Skeletal muscle tissue (tissue), 4 donors: Measurements from ENCODE around the gene ZFPL1. TPM values are rescaled to one million over a fixed set of nuclear protein-coding genes. Genes with fewer than 3 reads are reported as not detected.

Experiments
- H3K27ac ChIP-seq: one replicate; pipeline ENCODE4 v1.7.0; 2013; ENCODE audit warnings: mild to moderate bottlenecking, low read depth, low read length, inconsistent platforms
- H3K27me3 ChIP-seq, 3 donors: one replicate each; pipeline ENCODE4 v1.7.0; 2013; ENCODE audit warnings: low read length in 3 of 3; ENCODE audit not compliant: control insufficient read depth in 3 of 3, insufficient read depth in 3 of 3
- H3K36me3 ChIP-seq, 3 donors: one replicate each; pipeline ENCODE4 v1.7.0; 2013; ENCODE audit warnings: low read length in 3 of 3; ENCODE audit not compliant: control insufficient read depth in 3 of 3, insufficient read depth in 3 of 3
- H3K4me1 ChIP-seq, 3 donors: one replicate each; pipeline ENCODE4 v1.7.0; 2013; ENCODE audit warnings: low read length in 3 of 3, mild to moderate bottlenecking in 3 of 3; ENCODE audit not compliant: control insufficient read depth in 3 of 3, insufficient read depth in 3 of 3
- H3K4me3 ChIP-seq, 3 donors: one replicate each; pipeline ENCODE4 v1.7.0; 2013; ENCODE audit warnings: low read length in 3 of 3
- H3K9ac ChIP-seq, 3 donors: one replicate each; pipeline ENCODE4 v1.7.0; 2013; ENCODE audit warnings: low read length in 3 of 3, mild to moderate bottlenecking in 3 of 3, moderate library complexity in 2 of 3, low read depth in 1 of 3
- H3K9me3 ChIP-seq, 3 donors: one replicate each; pipeline ENCODE4 v1.7.0; 2013; ENCODE audit warnings: low read length in 3 of 3; ENCODE audit not compliant: control insufficient read depth in 3 of 3
- total RNA-seq: library from RNA; depleted of rRNA; stranded (reverse); fragments of >200 nt; gene quantifications from one replicate; pipeline ENCODE4 v1.2.3, GENCODE V29; 2014
- donor health status: Osteomylitis.

ZFPL1 gene
- total RNA-seq, 1 donor from 2014 or later: 22.4 TPM

GRCh38 chr11:65087216-65087615, 3.2 kb downstream of the ZFPL1 start:
- no peak overlapping the region for H3K4me3 ChIP-seq
- no peak overlapping the region for H3K9ac ChIP-seq
- H3K27ac ChIP-seq: no peak overlapping the region
- H3K4me1 ChIP-seq: peaks cover 20 to 23% (median 21%) of the 10 kb centered on the region in 3 donors
- H3K27me3 ChIP-seq: no peaks in the 10 kb centered on the region
- peaks cover 31 to 37% (median 32%) of the 10 kb centered on the region in 3 donors for H3K36me3 ChIP-seq
- H3K9me3 ChIP-seq: no peaks in the 10 kb centered on the region

GRCh38 chr11:65087827-65088226, 3.8 kb downstream of the ZFPL1 start:
- no peak overlapping the region for H3K27ac ChIP-seq
- peaks cover 31 to 37% (median 32%) of the 10 kb centered on the region in 3 donors for H3K36me3 ChIP-seq
- H3K4me3 ChIP-seq: no peak overlapping the region
- no peaks in the 10 kb centered on the region for H3K9me3 ChIP-seq
- H3K9ac ChIP-seq: no peak overlapping the region
- H3K4me1 ChIP-seq: peaks cover 20 to 23% (median 21%) of the 10 kb centered on the region in 3 donors
- H3K27me3 ChIP-seq: no peaks in the 10 kb centered on the region

GRCh38 chr11:65089621-65090020, 5.6 kb downstream of the ZFPL1 start:
- peaks cover 9 to 12% (median 11%) of the 10 kb centered on the region in 3 donors for H3K4me1 ChIP-seq
- peaks cover 31 to 37% (median 32%) of the 10 kb centered on the region in 3 donors for H3K36me3 ChIP-seq
- H3K4me3 ChIP-seq: no peak overlapping the region
- H3K27me3 ChIP-seq: no peaks in the 10 kb centered on the region
- H3K9ac ChIP-seq: no peak overlapping the region
- H3K9me3 ChIP-seq: no peaks in the 10 kb centered on the region
- no peak overlapping the region for H3K27ac ChIP-seq

- Histone ChIP-seq H3K27ac (no peak overlapping the region), H3K9me3 (no peaks in the 10 kb centered on the region), H3K9ac (no peak overlapping the region), H3K4me3 (no peak overlapping the region), H3K36me3 (peaks cover 24 to 32% (median 29%) of the 10 kb centered on the region in 3 donors), H3K4me1 (peaks cover 1 to 4% (median 2%) of the 10 kb centered on the region in 3 donors), H3K27me3 (no peaks in the 10 kb centered on the region)
Observed at GRCh38 chr11:65090628-65091027, 6.6 kb downstream of the ZFPL1 start.

GRCh38 chr11:65095427-65095826, 11.4 kb downstream of the ZFPL1 start:
- H3K36me3 ChIP-seq: peaks cover 0 to 6% (median 4%) of the 10 kb centered on the region in 3 donors
- peak overlapping the region; percentile 88 for H3K27ac ChIP-seq
- no peaks in the 10 kb centered on the region for H3K9me3 ChIP-seq
- peaks cover 12 to 27% (median 19%) of the 10 kb centered on the region in 3 donors for H3K4me1 ChIP-seq
- H3K27me3 ChIP-seq: no peaks in the 10 kb centered on the region
- peak overlapping the region in 2 of 3 donors; percentile 75 to 88 for H3K9ac ChIP-seq
- H3K4me3 ChIP-seq: peak overlapping the region; percentile 88 to 94 (median 90)

GRCh38 chr11:65095974-65096806, 12.2 kb downstream of the ZFPL1 start, which contains the start of gene VPS51:
VPS51 (plus strand) TSS chr11:65096214; CDS start chr11:65096251, 37 bp downstream.
- Histone ChIP-seq H3K4me1 (peaks cover 12 to 27% (median 21%) of the 10 kb centered on the region in 3 donors), H3K27ac (peak within 1 kb of the TSS; percentile 88), H3K27me3 (no peaks in the 10 kb centered on the region), H3K9me3 (no peaks in the 10 kb centered on the region), H3K36me3 (peaks cover 0 to 6% (median 4%) of the 10 kb centered on the region in 3 donors), H3K4me3 (peak within 1 kb of the TSS; percentile 88 to 94 (median 90)), H3K9ac (peak within 1 kb of the TSS; percentile 77 to 88 (median 87))

GRCh38 chr11:65096926-65097325, 12.9 kb downstream of the ZFPL1 start:
- Histone ChIP-seq H3K27me3 (no peaks in the 10 kb centered on the region), H3K4me1 (peaks cover 12 to 28% (median 26%) of the 10 kb centered on the region in 3 donors), H3K9ac (peak overlapping the region; percentile 77 to 88 (median 87)), H3K9me3 (no peaks in the 10 kb centered on the region), H3K4me3 (peak overlapping the region; percentile 88 to 94 (median 90)), H3K27ac (peak overlapping the region; percentile 88), H3K36me3 (peaks cover 0 to 6% (median 4%) of the 10 kb centered on the region in 3 donors)

- Histone ChIP-seq H3K36me3 (peaks cover 4 to 10% (median 6%) of the 10 kb centered on the region in 3 donors), H3K27me3 (no peaks in the 10 kb centered on the region), H3K4me1 (peaks cover 17 to 44% (median 44%) of the 10 kb centered on the region in 3 donors), H3K4me3 (no peak overlapping the region), H3K9ac (no peak overlapping the region), H3K27ac (no peak overlapping the region), H3K9me3 (no peaks in the 10 kb centered on the region)
Observed at GRCh38 chr11:65100674-65101350, 16.8 kb downstream of the ZFPL1 start.

- peaks cover 11 to 37% (median 36%) of the 10 kb centered on the region in 3 donors for H3K4me1 ChIP-seq
- H3K9ac ChIP-seq: peak overlapping the region in 2 of 3 donors; percentile 30 to 42
- no peaks in the 10 kb centered on the region for H3K9me3 ChIP-seq
- no peaks in the 10 kb centered on the region for H3K27me3 ChIP-seq
- H3K36me3 ChIP-seq: peaks cover 4 to 10% (median 6%) of the 10 kb centered on the region in 3 donors
- H3K27ac ChIP-seq: peak overlapping the region; percentile 64
- H3K4me3 ChIP-seq: no peak overlapping the region
Observed at GRCh38 chr11:65102142-65103095, 18.4 kb downstream of the ZFPL1 start.
